Daoy (cell line): ENCODE results near the gene GABBR1. TPM values are rescaled to one million over a fixed set of nuclear protein-coding genes. Genes with fewer than 3 reads are reported as not detected.

Experiments
- DNase-seq: peaks from one replicate; pipeline ENCODE4 v3.0.0-alpha.2; 2015; ENCODE audit warnings: low read depth
- total RNA-seq: library from RNA; depleted of rRNA; stranded (reverse); fragments of >200 nt; shearing (Covaris generic); gene quantifications from 2 replicates; pipeline ENCODE4 v1.2.3, GENCODE V29; 2014; rRNA removed

GABBR1 gene
- total RNA-seq, 1 experiment from 2014 or later, result 4.3 TPM

DNA sequence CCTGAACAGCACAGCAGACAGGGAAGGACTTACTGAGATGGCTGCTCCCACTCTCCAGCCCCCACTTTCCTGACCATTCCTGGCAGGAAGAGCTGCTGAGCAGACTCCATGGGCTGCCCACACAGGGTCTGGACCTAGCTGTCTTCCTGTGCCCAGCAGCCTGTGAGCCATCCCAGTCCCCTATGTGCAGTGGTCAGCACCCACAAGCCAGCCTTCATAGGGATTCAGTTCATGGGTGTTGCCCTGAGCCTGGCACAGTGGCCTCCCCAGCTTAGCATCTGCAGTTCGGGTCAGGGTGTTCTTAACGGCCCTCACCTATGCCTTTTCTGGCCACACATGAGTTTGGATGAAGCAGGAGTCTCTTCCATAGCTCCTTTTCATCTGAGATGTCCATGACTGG is 105.4 kb downstream of the GABBR1 start:
- DNase-seq, result no peak

DNA sequence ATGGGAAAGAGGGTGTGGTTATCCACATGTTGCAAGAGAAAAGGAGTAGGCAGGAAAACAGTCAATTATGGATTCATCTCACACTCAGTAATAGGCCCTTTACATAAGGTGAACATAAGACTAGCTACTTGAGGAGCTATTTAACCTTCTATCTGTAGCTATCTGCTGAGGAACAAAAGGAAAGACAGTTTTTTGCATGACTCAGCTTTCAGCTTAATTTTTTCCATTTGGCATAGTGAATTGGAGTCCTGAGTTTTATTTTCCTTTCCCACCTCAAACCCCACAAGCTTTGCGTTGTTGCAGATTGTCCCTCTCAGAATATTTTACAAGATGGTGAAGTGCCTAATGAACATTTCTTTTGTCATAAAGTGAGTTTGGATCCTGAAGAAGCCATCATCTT is 105.9 kb downstream of the GABBR1 start:
- no peak for DNase-seq

DNA sequence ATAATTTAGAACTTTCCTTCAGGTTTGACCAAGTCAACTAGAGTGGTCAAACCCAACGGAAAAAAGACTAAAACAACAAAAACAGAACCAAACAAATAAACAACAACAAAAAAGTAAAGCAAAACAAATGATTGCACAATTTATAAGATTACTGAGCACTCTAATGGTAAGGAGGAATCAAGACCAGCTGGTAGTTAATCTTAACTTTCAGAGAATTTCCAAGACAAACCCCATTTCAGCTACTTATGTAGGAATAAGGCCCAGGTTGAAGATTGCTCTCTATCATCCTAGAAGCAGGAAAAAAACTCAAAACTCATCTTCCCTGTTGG is 107.7 kb downstream of the GABBR1 start:
- no peak for DNase-seq

DNA sequence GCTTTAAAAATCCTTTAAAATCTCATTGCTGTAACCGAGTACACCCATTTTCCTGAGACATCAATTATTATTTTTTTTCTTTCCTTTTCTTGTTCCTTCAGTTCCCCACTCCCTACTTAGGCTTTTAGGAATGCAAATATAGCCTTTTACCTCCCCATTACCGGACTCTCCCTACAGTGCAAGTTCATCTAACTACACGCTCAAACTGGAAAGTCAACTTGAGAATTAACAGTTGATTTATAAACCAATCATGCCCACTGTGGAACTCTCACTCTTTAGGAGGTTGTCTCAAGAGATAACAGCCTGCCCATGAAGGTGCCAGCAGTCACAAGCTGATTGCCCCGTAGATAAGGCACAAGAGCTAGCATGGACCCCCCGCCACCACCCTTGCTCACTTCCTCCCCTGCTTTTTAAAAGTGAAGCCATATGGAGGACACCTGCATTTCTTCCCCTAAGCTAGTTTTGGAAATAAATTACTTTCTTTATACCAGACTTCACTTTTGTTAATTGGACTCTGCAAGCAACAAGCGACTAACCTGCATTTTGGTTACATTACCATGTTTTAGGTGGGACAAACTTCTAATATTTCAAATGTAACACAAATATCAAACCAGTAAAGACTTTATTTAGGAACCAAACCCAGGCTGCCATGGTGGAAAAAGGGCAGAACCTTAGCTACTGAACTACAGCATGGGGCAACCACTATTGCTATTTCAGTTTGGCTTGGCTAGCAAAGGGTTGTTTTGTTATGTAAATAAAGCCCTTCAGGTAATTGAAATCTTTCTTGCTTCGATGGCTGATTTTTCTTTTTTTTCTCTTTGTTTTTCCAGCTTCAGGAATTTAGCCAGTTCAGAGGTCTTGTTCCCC is 108.3 kb downstream of the GABBR1 start:
- DNase-seq, result no peak

DNA sequence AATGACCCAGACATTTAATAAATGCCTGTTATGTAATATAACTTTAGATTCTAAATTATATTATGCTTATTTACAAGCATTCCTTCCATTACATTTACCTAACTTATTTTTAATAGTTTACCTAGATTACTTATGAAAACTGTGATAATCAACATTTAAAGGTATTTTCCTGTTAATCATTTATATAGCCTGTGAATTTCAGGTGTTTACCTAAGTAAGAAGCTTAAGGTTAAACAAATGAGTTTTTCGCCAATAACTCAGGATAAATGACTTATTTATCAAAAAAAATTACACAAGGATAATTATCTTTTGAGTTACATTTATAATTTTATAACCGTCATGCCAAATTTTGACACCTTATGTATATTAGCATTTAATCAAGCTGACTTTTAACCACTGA is 108.9 kb downstream of the GABBR1 start:
- no peak for DNase-seq

DNA sequence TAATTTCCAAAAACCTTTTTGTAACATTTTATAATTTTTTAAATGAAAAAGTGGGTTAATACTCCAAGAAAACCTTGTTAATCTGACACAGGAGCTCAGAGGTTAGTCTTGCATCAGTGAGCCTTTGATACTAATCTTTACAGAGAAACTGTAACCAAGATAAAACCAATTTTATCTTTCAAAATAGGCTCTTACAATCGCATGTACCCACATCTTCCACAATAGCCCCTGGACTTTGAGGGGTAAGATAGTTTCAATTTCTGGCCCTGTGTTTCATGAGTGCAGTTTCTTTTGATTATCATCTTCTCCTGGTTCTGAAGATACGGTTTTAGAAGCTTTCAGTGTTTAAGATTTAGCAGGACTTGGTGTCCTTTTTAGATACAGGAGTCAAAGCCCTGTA is 110.8 kb downstream of the GABBR1 start:
- DNase-seq, result no peak

DNA sequence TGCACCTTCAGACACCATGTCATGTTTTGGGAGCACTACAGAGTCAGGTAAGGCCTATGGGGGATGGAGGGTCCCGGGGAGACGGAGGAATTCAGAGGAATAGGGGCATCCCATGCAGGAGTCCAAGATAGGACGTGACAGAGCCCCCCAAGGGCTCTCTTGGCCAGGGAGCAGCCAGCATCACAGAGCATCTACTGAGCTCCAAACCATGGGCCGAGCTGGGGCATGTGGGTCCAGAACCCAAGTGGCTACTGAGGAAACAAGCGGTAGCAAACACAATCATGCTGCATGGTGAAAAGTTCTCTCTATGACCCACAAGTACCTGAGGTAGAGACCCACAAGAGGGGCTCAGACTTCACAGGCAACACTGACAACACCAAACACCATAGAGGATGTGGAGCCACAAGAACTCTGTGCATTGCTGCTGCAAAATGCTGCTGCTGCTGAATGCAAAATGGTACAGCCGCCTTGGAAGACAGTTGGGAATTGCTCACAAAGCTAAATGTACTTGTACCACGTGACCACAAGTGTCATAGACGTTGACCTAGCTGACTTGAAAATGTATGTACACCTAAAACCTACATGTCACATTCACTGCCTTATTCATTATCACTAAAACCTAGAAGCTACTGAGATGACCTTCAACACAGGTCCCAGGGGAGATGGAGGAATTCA is 111.8 kb downstream of the GABBR1 start:
- no peak for DNase-seq

DNA sequence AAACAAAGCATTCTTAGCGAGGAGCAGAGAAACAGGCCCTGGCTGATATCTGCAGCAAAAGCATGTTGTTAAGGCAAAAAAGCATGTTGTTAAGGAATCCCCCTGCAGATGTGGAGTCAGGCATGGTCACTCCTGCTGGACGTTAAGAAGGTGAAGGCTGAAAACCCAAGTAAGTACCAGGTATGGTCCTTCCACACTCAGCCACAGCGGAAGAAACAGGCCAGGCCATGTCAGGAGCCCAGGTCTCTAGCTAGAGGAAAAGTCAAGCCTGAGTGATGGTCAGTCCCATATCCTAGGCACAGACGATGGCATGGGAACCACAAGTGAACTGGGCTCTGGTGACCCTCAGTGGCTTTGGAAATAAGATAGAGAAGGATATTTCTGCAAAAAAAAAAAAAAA is 112.8 kb downstream of the GABBR1 start:
- no peak for DNase-seq

DNA sequence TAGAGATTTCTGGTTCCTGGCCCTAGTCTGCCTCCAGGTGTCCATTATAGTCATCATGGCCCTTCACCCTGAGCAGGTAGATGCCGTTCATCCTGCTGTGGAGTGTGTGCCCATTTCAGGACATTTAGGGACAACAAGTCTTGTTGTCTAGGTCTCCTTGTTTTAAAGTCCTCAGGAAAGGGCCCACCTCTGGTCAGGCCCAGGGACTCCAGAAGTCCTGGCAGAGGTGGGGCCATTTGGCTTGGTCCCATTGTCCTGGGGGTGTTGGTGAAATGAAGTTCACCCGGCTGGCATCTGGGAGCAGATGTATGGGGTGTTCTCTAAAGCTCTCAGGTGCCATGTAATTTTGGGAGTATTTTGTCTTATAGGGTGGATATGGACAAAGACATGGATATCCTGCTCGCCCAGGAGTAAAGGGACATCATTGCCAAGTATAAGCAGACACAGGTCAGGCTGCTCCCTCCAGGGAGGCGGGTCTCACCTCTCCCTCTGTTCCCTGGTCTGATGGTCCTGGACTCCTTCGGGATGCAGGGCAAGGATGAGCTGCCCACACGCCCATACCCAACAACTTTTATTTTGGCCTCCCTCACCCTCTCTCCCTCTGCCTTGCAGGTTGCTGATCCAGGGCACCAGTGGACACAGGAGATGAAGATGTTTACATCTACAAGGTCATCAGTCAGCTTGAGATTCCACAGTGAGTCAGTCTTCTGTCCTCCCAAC is 113.5 kb downstream of the GABBR1 start:
- no peak for DNase-seq

DNA sequence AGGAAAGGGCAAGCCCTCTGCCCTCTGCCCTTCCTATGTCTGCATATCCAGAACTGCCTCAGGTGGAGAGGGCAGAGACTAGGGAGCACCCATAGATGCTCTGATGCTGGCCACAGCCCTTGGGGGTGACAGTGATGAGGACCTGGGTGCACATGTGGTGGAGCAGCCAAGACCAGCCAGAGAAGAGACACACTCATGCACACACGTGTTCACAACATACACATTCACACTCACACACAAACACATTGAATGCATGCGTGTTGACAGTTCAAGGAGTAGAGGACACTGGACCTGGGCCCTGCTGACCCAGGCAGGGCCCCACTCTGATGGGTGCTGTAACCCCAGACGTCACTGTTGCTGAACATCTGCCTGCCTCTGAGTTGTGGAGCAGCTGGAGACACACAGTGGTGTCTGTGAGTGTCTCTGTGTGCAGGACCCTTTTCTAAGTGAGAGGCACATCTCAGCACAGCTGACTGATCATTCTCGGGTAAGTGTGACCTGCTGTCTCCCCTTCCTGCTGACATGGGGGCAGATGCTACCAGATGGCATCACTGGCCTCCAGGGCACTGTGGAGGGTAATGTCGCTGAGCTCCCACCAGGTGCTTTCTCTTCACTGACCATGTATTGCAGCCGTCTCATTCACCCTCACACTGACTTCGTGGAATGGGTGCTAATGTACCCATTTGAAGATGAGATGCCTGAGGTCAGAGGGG is 115.1 kb downstream of the GABBR1 start:
- no peak for DNase-seq

DNA sequence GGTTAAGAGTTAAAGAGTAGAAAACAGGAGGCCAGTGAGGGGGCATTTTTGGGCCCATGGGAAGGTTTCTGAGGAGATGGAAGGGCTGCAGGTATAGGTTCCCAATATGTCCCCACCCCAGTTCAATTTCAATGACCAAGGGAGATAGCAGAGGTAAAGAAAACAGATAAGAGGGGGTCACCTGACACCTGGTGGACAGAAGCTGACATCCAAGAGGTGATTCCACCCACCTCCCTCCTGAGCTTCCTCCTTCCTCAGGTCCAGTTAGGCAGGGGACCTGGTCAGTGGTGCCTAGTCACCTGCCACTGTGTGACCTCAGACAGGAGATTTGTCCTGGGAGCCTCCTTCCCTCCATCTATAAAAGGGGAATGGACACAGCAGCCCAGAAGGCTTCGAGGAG is 115.7 kb downstream of the GABBR1 start:
- no peak for DNase-seq

DNA sequence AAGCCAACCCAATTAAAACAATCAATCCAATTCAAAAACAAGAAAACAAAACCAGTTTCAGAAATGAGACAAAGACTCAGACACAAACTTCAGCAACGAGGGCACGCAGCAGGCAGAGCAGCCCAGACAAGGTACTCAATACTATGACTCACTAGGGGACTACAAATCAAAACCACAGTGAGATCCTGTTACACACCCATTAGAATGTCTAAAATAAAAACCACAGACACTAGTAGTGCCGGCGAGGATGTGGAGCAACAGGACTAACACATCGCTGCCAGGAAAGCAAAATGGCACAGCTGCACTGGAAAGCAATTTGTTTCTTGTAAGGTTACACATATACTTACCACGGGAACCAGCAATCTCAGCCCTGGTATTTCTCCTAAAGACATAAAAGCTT is 116.9 kb downstream of the GABBR1 start:
- DNase-seq, result peak; percentile 89

DNA sequence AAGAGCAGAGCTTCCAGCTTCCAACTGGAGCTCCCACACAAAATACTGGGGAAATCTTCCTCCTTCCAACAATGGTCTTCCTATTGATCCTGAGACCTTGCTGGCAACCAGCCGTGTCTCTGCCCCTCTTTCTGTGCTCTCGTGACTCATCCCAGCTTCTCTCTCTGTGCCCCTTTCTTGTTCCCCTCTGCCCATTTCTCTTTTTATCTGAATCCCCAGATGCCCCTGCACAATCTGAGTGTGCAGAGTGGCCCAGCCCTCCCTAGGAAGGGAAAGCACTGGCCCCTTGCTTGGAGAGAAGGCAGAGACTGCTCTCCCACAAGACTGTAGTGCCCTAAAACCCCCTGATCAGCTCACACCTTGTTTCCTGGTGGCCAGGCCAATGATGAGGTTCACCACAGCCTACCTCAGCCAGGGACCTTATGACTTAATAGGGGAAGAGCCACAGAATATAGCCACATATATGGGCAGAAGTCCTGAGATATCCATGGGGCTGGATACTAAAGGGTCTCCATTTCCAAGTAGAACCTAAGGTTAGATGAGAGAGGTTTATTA is 122.2 kb downstream of the GABBR1 start:
- no peak for DNase-seq

DNA sequence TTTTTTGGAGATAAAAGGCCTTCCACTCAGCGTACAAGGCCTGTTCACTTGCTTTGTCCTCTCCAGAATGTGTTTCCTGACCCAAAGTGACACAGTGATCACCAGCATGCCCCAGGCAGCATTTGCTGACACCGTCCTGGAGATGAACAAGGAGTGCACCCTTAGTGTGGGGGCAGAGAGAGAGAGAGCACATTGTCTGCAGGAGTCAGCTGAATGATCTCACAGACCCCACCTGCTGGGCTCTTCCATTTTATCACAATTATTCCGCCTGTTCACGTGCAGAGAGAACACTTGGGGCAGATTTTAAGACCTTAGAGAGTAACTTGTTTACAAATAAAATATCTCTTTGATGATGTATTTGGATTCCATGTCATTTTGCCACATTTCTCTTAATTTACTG is 122.8 kb downstream of the GABBR1 start:
- no peak for DNase-seq

Other genes with a start within 250 kb of the GABBR1 start
- gene OR12D2, start 237.6 kb downstream of the GABBR1 start, total RNA-seq, result not detected in 2 replicates
- gene OR12D1, start 218.3 kb downstream of the GABBR1 start, total RNA-seq, result not detected in 2 replicates
- not detected in 2 replicates for gene OR10C1, start 193.9 kb downstream of the GABBR1 start, total RNA-seq
- gene OR11A1, start 176.1 kb downstream of the GABBR1 start, total RNA-seq, result not detected in 2 replicates
- gene OR2H1, start 176.0 kb downstream of the GABBR1 start, total RNA-seq, result not detected in 2 replicates
- gene MAS1L, start 145.2 kb downstream of the GABBR1 start, total RNA-seq, result not detected in 2 replicates
- 2.8 and 10.1 TPM in 2 replicates for gene UBD, start 73.5 kb downstream of the GABBR1 start, total RNA-seq
- gene OR2H2, start 48.1 kb downstream of the GABBR1 start, total RNA-seq, result not detected in 2 replicates
- not detected in 2 replicates for gene MOG, start 23.9 kb upstream of the GABBR1 start, total RNA-seq
- 0.57 TPM in 1 of 2 replicates, not detected in the other for gene ZFP57, start 48.0 kb upstream of the GABBR1 start, total RNA-seq
- 19.9 and 21.8 TPM in 2 replicates for gene HLA-F, start 90.3 kb upstream of the GABBR1 start, total RNA-seq
- gene HLA-G, start 194.6 kb upstream of the GABBR1 start, total RNA-seq, result not detected in 2 replicates